ENCODE results near the gene MRPL10.
A peak's percentile ranks its signal among the peaks of the same experiment; 100 is the strongest.

MRPL10 gene

DNA sequence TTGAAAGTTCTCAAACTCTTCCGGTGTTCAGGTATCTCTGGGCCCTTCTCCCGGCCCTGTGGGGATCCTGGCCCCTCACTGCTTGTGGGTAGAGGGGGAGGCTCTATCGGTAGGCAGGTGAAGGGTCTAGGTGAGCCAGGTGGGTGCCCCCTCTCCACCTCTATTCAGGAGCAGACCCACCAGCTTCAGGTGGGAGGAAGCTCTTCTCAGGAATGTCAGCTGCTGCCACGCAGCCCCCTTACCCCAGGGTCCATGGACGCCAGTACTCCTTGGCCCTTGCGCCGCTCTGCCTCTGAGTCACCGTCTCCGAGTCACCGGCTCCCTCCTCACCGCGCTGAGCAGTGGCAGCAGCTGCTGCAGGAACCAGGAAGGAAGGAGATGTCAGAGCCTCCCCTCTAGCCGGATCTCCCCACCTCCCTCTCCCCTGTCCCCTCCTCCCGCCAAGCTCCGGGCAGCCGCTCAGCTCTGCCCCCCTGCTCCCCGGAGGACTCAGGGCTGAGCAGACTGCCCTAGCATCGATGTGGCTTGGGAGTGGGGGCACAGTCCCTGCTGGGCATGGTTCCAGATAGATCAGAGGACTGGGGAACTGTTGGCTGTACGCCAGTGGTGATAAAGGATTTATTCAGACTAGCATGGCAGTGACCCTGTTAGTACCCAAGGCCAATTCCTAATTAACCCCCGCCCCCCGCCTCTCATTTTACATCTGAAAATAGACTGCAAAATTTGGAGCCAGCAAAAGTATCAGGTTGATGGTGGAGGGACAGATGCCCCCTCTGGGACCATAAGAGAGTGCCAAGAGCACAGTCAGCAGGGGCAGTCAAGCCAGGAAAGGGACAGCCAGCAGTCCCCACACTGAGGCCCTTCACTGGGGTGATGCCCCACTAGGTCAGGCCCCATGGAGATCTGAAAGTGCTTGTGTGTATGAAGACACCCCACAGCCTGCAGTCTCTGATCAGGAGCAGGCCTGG lies 9.6 kb downstream of the MRPL10 start, which contains the start of gene OSBPL7 (continued):
- TF ChIP-seq ZNF148 (tag by site-specific recombination; IDR thresholded peaks at IDR 0.05; ENCODE audit: borderline replicate concordance) (no peak), ZFP3 (tag by site-specific recombination; IDR thresholded peaks at IDR 0.05; ENCODE audit: low read depth) (no peak), ZNF544 (tag by site-specific recombination; IDR thresholded peaks at IDR 0.05) (no peak), YY2 (tag by site-specific recombination; IDR thresholded peaks at IDR 0.05) (no peak), ZNF529 (tag by site-specific recombination; IDR thresholded peaks at IDR 0.05; ENCODE audit: insufficient replicate concordance) (no peak), ZSCAN5A (tag by site-specific recombination; IDR thresholded peaks at IDR 0.05) (no peak), ZNF513 (tag by site-specific recombination; IDR thresholded peaks at IDR 0.05) (no peak), ZNF707 (tag by site-specific recombination; IDR thresholded peaks at IDR 0.05) (no peak), TCF7L2 (IDR thresholded peaks at IDR 0.05; ENCODE audit: borderline replicate concordance, low read depth, low read length) (no peak), ZNF701 (tag by site-specific recombination; IDR thresholded peaks at IDR 0.05) (no peak), ZNF157 (tag by site-specific recombination; IDR thresholded peaks at IDR 0.05) (no peak), FEZF1 (tag by site-specific recombination; IDR thresholded peaks at IDR 0.05) (no peak), ZNF174 (tag by site-specific recombination; IDR thresholded peaks at IDR 0.05) (no peak), ZNF221 (tag by site-specific recombination; IDR thresholded peaks at IDR 0.05; ENCODE audit: borderline replicate concordance) (no peak), ZBTB7A (tag by site-specific recombination; IDR thresholded peaks at IDR 0.05; ENCODE audit: low read depth) (0 out of 2 replicates have a peak, but pooled peaks have one; percentile 65), ZNF626 (tag by site-specific recombination; IDR thresholded peaks at IDR 0.05) (no peak), ZBTB20 (tag by site-specific recombination; IDR thresholded peaks at IDR 0.05) (peak; percentile 35; the same call in 1 of the 2 replicates), ZBTB8A (tag by site-specific recombination; IDR thresholded peaks at IDR 0.05) (0 out of 2 replicates have a peak, but pooled peaks have one; percentile 32), ZNF558 (tag by site-specific recombination; IDR thresholded peaks at IDR 0.05) (no peak), ZNF837 (tag by site-specific recombination; IDR thresholded peaks at IDR 0.05) (no peak), SETDB1 (IDR thresholded peaks at IDR 0.05; ENCODE audit: insufficient read length, low read length) (no peak), ZNF48 (tag by site-specific recombination; IDR thresholded peaks at IDR 0.05) (no peak), OVOL3 (tag by site-specific recombination; IDR thresholded peaks at IDR 0.05) (no peak), GFI1B (tag by site-specific recombination; IDR thresholded peaks at IDR 0.05) (no peak), ZNF362 (tag by site-specific recombination; IDR thresholded peaks at IDR 0.05) (no peak), ZNF211 (tag by site-specific recombination; IDR thresholded peaks at IDR 0.05; ENCODE audit: low read depth) (no peak), ZNF624 (tag by site-specific recombination; IDR thresholded peaks at IDR 0.05) (no peak), SP2 (tag by site-specific recombination; IDR thresholded peaks at IDR 0.05) (peak; percentile 89), SALL2 (tag by site-specific recombination; IDR thresholded peaks at IDR 0.05; ENCODE audit: borderline replicate concordance) (no peak)
- TF ChIP-seq, protein P1, sequence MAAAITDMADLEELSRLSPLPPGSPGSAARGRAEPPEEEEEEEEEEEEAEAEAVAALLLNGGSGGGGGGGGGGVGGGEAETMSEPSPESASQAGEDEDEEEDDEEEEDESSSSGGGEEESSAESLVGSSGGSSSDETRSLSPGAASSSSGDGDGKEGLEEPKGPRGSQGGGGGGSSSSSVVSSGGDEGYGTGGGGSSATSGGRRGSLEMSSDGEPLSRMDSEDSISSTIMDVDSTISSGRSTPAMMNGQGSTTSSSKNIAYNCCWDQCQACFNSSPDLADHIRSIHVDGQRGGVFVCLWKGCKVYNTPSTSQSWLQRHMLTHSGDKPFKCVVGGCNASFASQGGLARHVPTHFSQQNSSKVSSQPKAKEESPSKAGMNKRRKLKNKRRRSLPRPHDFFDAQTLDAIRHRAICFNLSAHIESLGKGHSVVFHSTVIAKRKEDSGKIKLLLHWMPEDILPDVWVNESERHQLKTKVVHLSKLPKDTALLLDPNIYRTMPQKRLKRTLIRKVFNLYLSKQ (tag by site-specific recombination; IDR thresholded peaks at IDR 0.05; ENCODE audit: borderline replicate concordance): no peak

Data from HEK293 (cell line).